ENCODE measurements around the gene TMEM220. TPM values are rescaled to one million over a fixed set of nuclear protein-coding genes. Genes with fewer than 3 reads are reported as not detected.

Gene TMEM220
- total and polyA plus RNA-seq, 12 donors, result 10.3 to 33.2 (median 21.1) TPM

DNA sequence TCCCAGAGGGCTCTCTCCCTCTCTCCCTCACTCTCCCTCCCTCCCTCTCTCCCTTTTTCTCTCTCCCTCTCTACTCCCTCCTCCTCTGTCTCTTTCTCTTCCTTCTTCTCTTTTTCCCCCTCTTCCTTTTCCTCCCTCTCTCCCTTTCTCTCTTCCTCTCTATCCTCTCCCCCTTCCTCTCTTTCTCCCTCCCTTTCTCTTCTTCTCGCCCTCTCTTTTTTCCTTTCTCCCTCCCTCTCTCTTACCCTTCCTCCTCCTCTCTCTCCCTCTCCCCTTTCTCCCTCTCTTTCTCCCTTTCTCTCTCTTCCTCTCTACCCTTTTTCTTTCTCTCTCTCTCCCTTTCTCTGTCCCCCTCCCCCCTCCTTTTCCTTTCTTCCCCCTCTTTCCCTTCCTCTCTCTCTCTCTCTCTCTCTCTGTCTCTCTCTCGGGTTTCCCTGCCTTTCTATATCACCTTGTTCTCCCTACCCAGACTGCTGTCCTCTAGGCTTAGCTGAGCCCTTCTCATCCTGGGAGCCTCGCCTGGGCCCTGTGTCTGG is 25.8 kb upstream of the TMEM220 start:
- DNase-seq, result no peak
- Histone ChIP-seq H3K9me3 (replicated peaks in 1 of 3) (no peaks in the 10 kb centered on the region), H3K4me1 (replicated peaks in 1 of 2) (no peaks in the 10 kb centered on the region), H3K27me3 (no peaks in the 10 kb centered on the region), H3K4me3 (no peak overlapping the region), H3K27ac (no peak overlapping the region), H3K36me3 (replicated peaks in 1 of 2) (no peaks in the 10 kb centered on the region)
- 83 to 88% (median 87%) methylated on average over 3 of the region's 3 CpGs for WGBS, 4 donors
- no peak for TF ChIP-seq POLR2A (IDR thresholded peaks at IDR 0.05)
- TF ChIP-seq, protein P1, sequence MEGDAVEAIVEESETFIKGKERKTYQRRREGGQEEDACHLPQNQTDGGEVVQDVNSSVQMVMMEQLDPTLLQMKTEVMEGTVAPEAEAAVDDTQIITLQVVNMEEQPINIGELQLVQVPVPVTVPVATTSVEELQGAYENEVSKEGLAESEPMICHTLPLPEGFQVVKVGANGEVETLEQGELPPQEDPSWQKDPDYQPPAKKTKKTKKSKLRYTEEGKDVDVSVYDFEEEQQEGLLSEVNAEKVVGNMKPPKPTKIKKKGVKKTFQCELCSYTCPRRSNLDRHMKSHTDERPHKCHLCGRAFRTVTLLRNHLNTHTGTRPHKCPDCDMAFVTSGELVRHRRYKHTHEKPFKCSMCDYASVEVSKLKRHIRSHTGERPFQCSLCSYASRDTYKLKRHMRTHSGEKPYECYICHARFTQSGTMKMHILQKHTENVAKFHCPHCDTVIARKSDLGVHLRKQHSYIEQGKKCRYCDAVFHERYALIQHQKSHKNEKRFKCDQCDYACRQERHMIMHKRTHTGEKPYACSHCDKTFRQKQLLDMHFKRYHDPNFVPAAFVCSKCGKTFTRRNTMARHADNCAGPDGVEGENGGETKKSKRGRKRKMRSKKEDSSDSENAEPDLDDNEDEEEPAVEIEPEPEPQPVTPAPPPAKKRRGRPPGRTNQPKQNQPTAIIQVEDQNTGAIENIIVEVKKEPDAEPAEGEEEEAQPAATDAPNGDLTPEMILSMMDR (IDR thresholded peaks at IDR 0.05), result no peak
- intact Hi-C loops (cut with DNase I), result no loop called here

DNA sequence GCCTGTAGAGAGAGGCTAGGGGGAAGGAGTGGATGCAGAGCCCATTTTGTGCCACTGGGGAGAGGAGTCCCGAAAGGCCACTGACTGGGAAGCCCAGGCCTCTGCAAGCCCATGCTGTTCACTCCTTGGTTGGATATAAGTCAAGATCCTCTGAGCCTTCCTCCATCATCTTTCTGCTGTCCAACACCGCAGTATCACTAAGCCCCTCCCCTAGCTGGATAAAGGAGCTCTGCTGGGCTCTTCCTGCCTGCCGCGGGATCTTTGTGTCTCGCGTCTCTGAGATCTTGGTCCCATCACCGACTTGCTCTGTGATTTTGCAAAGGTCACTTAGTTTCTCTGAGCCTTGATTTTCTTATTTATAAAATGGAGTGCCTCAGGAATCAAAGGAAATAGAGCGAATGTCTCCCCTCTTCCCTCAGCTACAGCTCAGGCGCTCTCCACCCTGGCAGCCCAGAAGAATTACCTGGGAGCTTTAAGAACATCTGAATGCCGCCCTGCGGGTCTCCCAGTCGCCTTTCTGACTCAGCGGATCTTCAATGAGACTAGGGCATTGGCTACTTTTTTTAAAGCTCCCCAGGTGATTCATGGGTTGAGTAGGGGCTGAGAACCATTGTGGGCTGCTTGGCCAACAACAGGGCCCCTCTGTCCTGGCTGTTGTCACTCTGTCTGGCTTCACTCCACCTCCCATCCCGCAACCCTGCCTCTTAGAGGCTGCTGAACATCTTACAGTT is 25.2 kb upstream of the TMEM220 start:
- no peaks in the 10 kb centered on the region for H3K9me3 ChIP-seq (replicated peaks in 1 of 3)
- 63 to 74% (median 68%) methylated on average over 14 of the region's 14 CpGs for WGBS, 4 donors
- intact Hi-C loops (cut with DNase I), result loop anchor here in 1 of 2 donors (5.0 kb wide), 1 partner anchor 82 kb away; the partner anchor contains the start of gene PIRT

DNA sequence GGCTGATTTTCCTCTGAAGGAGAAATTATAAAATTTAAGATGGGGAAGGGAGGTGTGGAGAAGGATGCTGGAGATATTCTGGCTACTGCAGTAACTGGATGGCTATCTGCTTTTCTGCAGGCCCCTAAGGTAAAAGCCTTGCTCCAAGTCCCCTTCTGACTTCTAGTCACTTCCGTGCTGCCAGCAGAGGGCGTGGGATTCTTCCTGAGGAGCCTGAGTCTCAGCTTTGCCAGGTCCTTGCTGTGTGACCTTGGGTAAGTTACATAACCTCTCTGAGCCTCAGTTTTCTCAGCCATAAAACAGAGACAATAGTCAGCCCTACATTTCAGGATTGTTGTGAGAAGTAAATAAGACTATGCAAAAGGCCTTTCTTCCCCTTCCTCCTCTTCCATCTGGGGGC is 24.3 kb upstream of the TMEM220 start:
- intact Hi-C loops (cut with DNase I), result loop anchor here in 1 of 2 donors (5.0 kb wide), 1 partner anchor 83 kb away; the partner anchor contains the start of gene PIRT
- no peak overlapping the region for H3K4me3 ChIP-seq
- no peaks in the 10 kb centered on the region for H3K27me3 ChIP-seq
- no peaks in the 10 kb centered on the region for H3K36me3 ChIP-seq (replicated peaks in 1 of 2)
- no peaks in the 10 kb centered on the region for H3K4me1 ChIP-seq (replicated peaks in 1 of 2)
- peak; percentile 54 to 91 (median 85) for DNase-seq
- no peak overlapping the region for H3K27ac ChIP-seq
- TF ChIP-seq, protein P1 (IDR thresholded peaks at IDR 0.05), result peak; percentile 42 to 73 (median 54)
- TF ChIP-seq POLR2A (IDR thresholded peaks at IDR 0.05), result no peak
- WGBS, 4 donors, result 14 to 31% (median 23%) methylated on average over 2 of the region's 2 CpGs
- H3K9me3 ChIP-seq (replicated peaks in 1 of 3), result no peaks in the 10 kb centered on the region

More for the DNA sequence above, 25.2 kb upstream of the TMEM220 start:
- no peak overlapping the region for H3K4me3 ChIP-seq
- H3K27ac ChIP-seq, result no peak overlapping the region
- H3K27me3 ChIP-seq, result no peaks in the 10 kb centered on the region
- no peaks in the 10 kb centered on the region for H3K4me1 ChIP-seq (replicated peaks in 1 of 2)
- H3K36me3 ChIP-seq (replicated peaks in 1 of 2), result no peaks in the 10 kb centered on the region
- no peak for TF ChIP-seq POLR2A (IDR thresholded peaks at IDR 0.05)
- TF ChIP-seq, protein P1 (IDR thresholded peaks at IDR 0.05), result no peak
- no peak for DNase-seq

DNA sequence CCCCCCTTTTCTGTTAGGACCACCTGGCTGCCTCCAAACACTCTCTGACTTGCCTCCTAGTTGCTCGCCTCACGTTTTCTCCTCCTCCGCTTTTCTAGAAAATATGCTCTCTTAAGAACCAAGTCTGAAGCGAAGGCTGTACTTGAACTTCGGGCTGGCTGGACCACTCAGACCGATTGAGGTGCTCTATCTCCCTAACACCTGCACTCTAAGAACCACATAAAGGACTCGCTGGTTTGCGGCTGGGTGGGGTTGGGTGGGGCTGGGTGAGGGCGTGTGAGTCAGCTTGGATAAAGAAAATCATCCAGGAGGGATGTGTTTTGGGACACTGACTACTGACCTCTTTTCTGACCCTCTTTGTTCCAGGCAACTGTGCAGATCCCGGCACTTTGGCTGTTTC is 22.9 kb upstream of the TMEM220 start:
- Histone ChIP-seq H3K9me3 (replicated peaks in 1 of 3) (no peaks in the 10 kb centered on the region), H3K4me1 (replicated peaks in 1 of 2) (no peaks in the 10 kb centered on the region), H3K27ac (no peak overlapping the region), H3K36me3 (replicated peaks in 1 of 2) (no peaks in the 10 kb centered on the region), H3K27me3 (no peaks in the 10 kb centered on the region), H3K4me3 (no peak overlapping the region)
- TF ChIP-seq, protein P1 (IDR thresholded peaks at IDR 0.05), result no peak
- no peak for TF ChIP-seq POLR2A (IDR thresholded peaks at IDR 0.05)
- DNase-seq, result no peak
- intact Hi-C loops (cut with DNase I), result loop anchor here in 1 of 2 donors (5.0 kb wide), 1 partner anchor 85 kb away; the partner anchor contains the start of gene PIRT
- 87 to 91% (median 90%) methylated on average over 10 of the region's 10 CpGs for WGBS, 4 donors

All from adrenal gland (tissue), 12 donors.